DMS153 treated with DMSO at 0.1 percent for 48 hours (cell line): ENCODE measurements around the gene PLXNA4.

Experiments used
- DNase-seq: peaks from one replicate; lab custom pipeline; 2025; ENCODE audit not compliant: unreplicated experiment; lab: John Stamatoyannopoulos, UW

PLXNA4 gene

GRCh38 chr7:132371948-132372347 lies 204.3 kb downstream of the PLXNA4 start:
- DNase-seq, result no peak

- DNase-seq, result no peak
These were observed 207.9 kb downstream of the PLXNA4 start for GRCh38 chr7:132368246-132368900.

DNA sequence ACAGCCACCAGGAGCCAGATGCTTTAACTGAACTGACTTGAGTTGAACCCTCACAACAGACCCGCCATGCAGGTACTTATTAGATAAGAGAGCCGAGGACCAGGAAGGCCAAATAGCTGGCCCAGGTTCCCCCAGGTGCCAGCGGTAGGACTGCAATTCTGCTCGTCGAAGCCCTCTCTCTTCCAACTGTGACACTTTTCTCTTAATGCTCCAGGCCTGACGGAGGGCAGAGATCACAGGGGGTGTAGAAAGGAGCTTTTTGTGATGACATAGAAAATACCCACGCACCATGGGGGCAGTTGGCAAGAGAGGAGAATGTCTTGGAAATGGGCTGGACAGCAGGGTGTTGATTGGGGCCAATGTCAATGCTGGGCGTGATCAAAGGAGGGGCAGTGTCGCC lies 208.5 kb downstream of the PLXNA4 start:
- no peak for DNase-seq

DNA sequence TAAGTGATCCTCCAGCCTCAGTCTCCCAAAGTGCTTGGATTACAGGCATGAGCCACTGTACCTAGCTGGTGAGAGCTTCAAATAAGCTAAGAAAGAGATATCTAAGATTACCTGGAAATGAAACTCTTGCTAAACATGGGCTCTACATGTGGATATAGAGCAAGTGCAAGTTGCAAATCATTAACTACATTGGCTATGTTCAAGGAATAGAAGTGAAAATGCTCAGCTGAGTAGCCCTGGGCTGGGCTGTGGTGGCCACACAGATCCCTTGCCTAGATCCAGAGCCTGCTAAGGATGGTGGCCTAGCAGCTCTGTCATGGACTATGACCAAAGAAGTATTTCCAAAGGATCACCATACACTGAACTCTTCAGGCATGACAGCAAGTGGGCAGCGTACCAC lies 209.3 kb downstream of the PLXNA4 start:
- no peak for DNase-seq

DNA sequence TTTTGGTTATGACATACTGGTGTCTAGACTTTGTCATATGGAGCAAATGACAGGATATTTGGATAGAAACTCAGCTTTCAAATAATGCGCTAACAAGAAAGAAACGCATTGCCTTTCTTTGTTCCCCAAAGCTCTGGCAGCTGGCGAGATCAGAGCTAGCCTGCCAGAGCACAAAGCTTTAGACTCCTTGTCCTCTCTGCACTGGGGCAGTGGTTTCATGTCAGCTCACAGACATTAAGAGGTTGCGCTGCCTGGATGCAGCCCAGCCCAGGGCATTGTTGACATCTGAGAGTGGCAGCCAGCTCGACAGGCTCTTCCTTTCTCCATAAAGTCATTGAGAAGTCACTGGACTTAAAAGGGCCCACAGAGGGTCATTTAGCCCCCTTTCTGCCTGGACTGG lies 212.0 kb downstream of the PLXNA4 start:
- DNase-seq, result no peak

GRCh38 chr7:132362059-132362458 lies 214.2 kb downstream of the PLXNA4 start:
- no peak for DNase-seq

GRCh38 chr7:132361146-132361545 lies 215.1 kb downstream of the PLXNA4 start:
- DNase-seq, result no peak

DNA sequence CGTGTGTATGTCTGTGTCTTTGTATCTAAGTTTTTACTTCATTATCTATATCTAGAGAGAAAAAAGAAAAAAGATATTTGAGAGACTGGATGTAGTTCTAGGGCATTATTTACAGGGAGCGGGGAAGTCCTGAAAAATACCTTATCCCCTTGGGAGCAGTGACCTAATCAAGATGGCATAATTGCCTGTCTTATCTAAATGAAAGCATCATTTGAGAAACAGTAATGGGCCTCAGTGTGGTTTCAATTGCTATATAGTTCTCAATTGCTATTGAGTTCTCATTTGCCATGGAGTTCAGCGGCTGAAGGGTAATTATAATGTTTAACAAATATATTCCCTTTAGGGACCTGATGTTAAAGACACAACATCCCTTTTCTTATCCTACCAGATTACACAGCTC lies 216.5 kb downstream of the PLXNA4 start:
- DNase-seq, result no peak

- no peak for DNase-seq
These were observed 221.2 kb downstream of the PLXNA4 start for GRCh38 chr7:132355048-132355447.

DNA sequence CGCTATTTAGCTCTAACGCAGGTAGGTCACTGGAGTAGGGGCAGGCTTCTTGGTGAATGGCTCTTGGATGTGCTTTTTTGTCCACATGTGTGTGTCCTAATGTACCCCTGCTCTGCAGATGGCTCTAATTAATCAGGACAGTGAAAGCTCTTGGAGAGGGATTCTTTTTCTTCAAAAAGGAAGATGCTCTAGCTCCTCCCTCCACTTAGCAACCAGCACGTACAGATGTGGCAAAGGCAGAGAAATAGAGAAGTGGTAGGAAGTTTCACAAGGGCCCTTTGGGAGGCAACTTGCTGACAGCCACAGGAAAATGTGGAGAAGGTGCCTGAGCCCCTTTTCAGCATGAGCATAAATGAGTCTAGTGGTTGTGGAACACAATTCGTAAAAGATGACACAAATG lies 221.7 kb downstream of the PLXNA4 start:
- DNase-seq, result no peak

GRCh38 chr7:132353936-132354335 lies 222.3 kb downstream of the PLXNA4 start:
- no peak for DNase-seq

DNA sequence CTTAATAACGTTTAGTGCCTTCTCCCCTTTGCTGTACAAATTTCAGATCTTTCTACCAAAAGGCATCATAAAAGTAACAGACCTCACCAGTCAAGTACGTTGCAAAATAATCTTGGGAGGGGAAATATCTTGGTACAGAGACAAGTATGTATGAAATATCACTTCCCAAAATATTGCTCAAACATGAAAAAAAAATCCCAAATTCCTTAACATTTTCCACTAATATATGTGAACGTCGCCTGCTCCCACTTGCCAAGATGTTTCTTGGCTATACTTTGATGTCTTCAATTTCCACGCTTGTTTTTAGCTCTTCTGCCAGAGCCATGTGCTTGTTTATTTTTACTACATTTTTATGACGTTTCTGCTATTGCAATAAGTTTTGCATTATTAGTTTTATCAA lies 223.5 kb downstream of the PLXNA4 start:
- DNase-seq, result no peak

- no peak for DNase-seq
These were observed 224.2 kb downstream of the PLXNA4 start for GRCh38 chr7:132351954-132352499.

DNA sequence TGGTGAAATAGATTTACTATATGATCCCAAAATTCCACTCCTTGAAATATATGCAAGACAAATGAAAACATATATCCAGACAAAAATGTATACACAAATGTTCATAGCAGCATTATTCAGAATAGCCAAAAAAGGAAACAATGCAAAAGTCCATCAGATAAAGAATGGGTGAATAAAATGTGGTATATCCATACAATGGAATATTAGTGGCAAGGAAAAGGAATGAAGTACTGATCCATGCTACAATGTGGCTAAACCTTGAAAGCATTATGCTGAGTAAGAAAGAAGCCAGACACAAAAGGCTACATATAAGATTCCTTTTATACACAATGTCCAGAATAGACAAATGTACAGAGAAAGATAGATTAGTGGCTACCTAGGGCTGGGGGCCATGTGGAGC lies 225.5 kb downstream of the PLXNA4 start:
- no peak for DNase-seq

DNA sequence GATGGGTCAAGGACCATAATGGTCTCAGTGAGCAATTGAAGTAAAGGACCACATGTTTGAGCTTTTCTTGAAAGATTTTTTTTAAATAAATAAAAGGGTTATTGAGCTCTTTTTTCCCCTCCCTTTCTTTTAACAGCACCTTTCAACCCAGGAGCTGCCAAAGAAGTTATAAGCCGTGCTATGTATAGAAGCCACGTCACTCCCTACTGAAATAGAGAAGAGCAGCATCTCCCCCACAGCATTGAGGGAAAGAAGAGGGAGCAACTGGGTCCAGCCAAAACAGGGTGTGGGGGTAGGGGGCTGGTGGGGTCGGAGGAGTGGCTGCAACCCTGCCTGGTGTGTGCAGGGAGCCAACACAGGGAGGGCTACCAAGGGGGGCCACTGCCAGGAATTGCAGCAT lies 227.2 kb downstream of the PLXNA4 start:
- no peak for DNase-seq

DNA sequence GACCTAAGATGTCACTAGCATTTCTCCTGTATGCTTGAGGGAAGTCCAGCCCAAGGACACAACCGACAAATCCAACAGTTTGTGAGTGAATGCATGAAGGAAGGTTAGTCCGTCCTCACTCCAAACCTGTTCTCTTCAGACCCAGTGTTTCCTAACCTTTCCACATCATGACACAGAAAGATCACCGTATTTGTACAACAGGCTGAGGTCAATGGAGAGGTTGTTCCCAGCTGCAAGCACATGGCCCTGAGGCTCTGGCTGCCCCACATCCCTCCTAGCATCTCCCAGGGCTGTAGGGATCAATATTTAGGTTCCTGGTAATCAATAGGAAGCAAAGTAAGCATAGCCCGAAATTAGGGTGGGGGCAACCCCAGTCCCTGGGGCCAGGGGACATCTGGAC lies 227.9 kb downstream of the PLXNA4 start:
- no peak for DNase-seq

DNA sequence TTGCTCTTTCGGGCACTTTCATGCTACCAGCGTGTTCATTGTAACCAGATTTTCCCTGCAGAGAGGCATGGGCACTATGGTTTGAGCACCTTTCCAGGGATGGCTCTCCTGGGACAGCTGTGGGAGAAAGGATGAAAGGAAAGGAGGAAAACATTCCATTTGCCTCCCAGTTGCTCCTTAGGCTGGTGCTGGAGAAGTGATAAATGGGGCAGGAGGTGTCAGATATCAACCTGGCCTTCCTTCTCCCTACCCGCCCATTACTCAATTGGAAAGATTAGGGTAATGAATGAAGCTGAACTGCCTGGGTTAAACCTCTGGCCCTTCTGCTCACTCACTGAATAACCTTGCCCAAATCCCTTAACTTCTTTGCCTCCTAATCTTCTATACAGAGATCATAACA lies 228.4 kb downstream of the PLXNA4 start:
- no peak for DNase-seq

GRCh38 chr7:132347123-132347522 lies 229.1 kb downstream of the PLXNA4 start:
- no peak for DNase-seq

GRCh38 chr7:132345543-132346129 lies 230.6 kb downstream of the PLXNA4 start:
- no peak for DNase-seq

DNA sequence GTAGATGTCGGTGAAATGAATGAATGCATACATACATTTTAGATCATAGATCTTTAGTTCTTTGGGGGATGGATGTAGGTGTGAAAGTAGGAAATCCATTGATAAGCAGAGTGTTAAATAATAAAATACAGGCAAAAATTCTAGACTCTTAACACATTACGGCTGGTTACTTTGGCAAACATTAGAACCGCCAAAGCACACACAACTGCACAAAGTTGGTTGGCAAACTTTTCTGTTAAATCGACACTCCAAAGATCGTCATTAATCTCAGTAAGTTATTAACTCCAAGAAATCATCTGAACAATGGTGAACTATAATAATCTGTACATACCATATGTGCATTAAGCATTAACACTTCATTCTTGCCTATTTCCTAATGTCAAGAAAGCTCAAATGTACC lies 231.2 kb downstream of the PLXNA4 start:
- DNase-seq, result no peak

- no peak for DNase-seq
These were observed 233.1 kb downstream of the PLXNA4 start for GRCh38 chr7:132343199-132343598.

DNA sequence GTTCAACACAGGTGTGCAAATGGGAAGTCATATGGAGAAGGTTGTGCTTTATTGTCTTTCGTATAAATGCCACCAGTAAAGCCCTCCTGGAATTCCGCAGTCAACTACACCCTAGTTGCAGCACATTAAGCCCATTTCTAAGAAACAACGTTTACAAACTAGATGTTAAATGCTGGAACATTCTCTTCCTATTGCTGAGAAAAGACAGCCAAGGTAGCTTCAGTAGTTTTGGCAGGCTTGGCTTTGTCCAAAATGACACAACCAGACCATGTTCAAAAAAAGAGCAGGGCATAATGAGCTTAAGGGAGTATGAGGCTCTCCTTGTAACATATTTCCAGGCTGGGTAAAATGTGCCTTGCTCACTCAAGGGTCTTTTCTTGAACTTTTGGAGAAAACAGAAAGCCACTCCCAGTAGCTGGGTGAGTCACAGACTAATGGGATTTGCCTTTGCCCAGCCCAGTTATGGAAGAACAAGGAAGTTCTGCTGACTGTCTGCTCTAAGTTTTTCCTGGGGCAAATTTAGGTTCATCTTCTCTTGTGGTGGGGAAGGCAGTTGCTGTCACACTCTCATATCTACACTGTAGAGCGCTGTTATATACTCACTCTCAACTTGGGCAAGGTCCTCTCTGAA lies 238.7 kb downstream of the PLXNA4 start:
- DNase-seq, result no peak
